Effector memory CD8-positive, alpha-beta T cell (primary cell): ENCODE data around the gene ZNF202.

Source experiments
- ATAC-seq: fragments of 150-1000 bp; cut with Tn5 transposase; replicated peaks from 2 replicates; pipeline ENCODE4 v1.10.0; 2021; ENCODE audit warnings: mild to moderate bottlenecking, moderate library complexity
- DNase-seq, 3 experiments: peaks; one replicate each; pipeline ENCODE4 v3.0.0; 2021
- H3K27ac Mint-ChIP-seq, 2 donors: one replicate each; pipeline ENCODE4 v1.8.0; 2022; ENCODE audit warnings: mild to moderate bottlenecking in 2 of 2, mixed read lengths in 2 of 2, moderate library complexity in 2 of 2
- H3K27me3 Mint-ChIP-seq, 2 donors: one replicate each; pipeline ENCODE4 v1.8.0; 2022; ENCODE audit warnings: mixed read lengths in 2 of 2
- H3K36me3 Mint-ChIP-seq: one replicate; pipeline ENCODE4 v1.8.0; 2022; ENCODE audit warnings: mild to moderate bottlenecking, moderate library complexity, mixed read lengths; ENCODE audit not compliant: insufficient read depth
- H3K4me1 Mint-ChIP-seq, 2 donors: one replicate each; pipeline ENCODE4 v1.8.0; 2022; ENCODE audit warnings: low read depth in 2 of 2, mixed read lengths in 2 of 2
- H3K4me3 Mint-ChIP-seq, 2 donors: one replicate each; pipeline ENCODE4 v1.8.0; 2022; ENCODE audit warnings: mild to moderate bottlenecking in 2 of 2, mixed read lengths in 2 of 2, moderate library complexity in 2 of 2
- H3K9me3 Mint-ChIP-seq, 2 donors: one replicate each; pipeline ENCODE4 v1.8.0; 2022; ENCODE audit warnings: mixed read lengths in 2 of 2
- total RNA-seq, 9 experiments: gene quantifications; one replicate each; lab custom pipeline; 2026; lab: John Stamatoyannopoulos, UW

Gene ZNF202
- 9.4 to 53.0 (median 34.1) reads per million in 9 experiments for total RNA-seq

DNA sequence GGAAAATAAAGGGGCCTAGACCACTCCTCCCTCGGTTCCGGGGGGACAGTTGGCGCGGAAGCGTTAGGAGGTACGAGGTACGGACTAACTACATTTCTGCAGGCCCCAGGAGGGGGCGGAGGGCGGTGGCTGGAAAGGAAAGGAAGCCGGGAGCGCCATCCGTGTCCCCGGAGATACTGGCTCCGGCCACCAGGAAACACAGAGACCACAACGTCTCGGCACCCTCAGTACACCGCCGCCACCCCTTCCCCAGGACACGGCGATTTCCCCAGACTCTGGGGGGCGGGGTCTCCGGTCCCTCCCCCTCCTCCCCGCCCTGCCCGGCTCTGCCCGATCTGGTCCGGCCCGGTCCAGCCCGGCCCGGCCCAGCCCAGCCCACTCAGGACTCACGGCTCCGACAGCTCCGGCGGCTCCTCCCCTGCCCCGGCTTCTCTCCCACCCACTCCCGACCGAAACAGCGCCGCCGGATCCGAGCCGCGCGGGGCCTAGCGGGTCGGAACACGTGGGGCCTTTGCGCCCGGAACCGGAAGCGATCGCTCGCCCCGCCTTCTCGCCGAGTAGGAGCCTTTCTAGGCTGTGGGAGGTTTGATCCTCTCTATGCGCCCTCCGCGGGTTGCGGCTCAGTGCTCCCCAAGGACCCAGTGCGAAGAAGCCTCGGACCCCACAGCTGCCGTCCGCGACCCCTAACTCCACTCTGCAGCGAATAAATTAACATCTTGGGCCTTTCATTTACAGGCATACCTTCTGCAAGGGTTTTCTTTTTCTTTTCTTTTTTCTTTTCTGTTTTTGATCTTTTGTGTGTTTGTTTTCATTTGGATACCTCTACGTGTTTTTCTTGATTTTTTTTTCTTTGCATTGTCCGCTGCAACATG is at the start of gene ZNF202:
ZNF202 (minus strand) TSS at position 502 of the 872 bp plus-strand sequence. CDS start 10,772 bp downstream, outside the sequence.
- DNase-seq, result peak; percentile 88 to 89 (median 88)
- Mint-ChIP-seq H3K9me3 (no peaks in the 10 kb centered on the region), H3K27me3 (peaks cover 0 to 7% of the 10 kb centered on the region in 2 donors), H3K4me1 (peaks cover 26 to 38% of the 10 kb centered on the region in 2 donors), H3K4me3 (peak within 1 kb of the TSS; percentile 86 to 96), H3K36me3 (peaks cover 9% of the 10 kb centered on the region), H3K27ac (peak within 1 kb of the TSS; percentile 85 to 91)
- peak; percentile 96 for ATAC-seq

DNA sequence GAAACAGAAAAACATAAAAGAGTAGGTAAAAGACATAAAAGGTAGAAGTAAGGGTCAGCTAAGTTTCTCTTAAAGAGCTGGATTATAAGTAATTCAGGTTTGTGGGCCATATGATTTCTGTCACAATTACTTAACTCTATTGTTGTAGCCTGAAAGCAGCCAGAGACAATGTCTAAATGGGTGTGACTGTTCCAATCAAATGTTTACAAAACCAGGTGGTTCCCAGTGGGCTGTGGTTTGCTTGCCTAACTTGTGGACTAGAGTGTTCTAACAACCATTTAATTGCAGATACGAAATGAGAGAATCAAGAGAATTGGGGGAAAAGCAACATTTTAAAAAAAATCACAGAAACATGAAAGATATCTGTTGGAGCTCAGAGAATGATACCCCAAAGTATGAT is 42.1 kb upstream of the ZNF202 start:
- no peak overlapping the region for H3K27ac Mint-ChIP-seq

GRCh38 chr11:123778511-123778910 is 37.1 kb upstream of the ZNF202 start:
- Mint-ChIP-seq H3K4me3 (no peak overlapping the region), H3K4me1 (no peaks in the 10 kb centered on the region), H3K9me3 (no peaks in the 10 kb centered on the region), H3K27ac (no peak overlapping the region), H3K27me3 (peaks cover 18 to 27% of the 10 kb centered on the region in 2 donors), H3K36me3 (no peaks in the 10 kb centered on the region)
- ATAC-seq, result no peak
- no peak for DNase-seq

More for the DNA sequence above, 42.1 kb upstream of the ZNF202 start:
- Mint-ChIP-seq H3K4me1 (no peaks in the 10 kb centered on the region), H3K36me3 (no peaks in the 10 kb centered on the region), H3K27me3 (peaks cover 10 to 32% of the 10 kb centered on the region in 2 donors), H3K4me3 (no peak overlapping the region), H3K9me3 (no peaks in the 10 kb centered on the region)
- DNase-seq (no peak), ATAC-seq (no peak)

- ATAC-seq, result no peak
- H3K27ac Mint-ChIP-seq, result no peak overlapping the region
- peaks cover 18 to 21% of the 10 kb centered on the region in 2 donors for H3K27me3 Mint-ChIP-seq
- H3K9me3 Mint-ChIP-seq, result no peaks in the 10 kb centered on the region
- H3K4me3 Mint-ChIP-seq, result no peak overlapping the region
- H3K4me1 Mint-ChIP-seq, result no peaks in the 10 kb centered on the region
- no peaks in the 10 kb centered on the region for H3K36me3 Mint-ChIP-seq
- no peak for DNase-seq
These were observed 34.5 kb upstream of the ZNF202 start for GRCh38 chr11:123775715-123776549.

GRCh38 chr11:123775289-123775688 is 33.8 kb upstream of the ZNF202 start:
- Mint-ChIP-seq H3K4me3 (no peak overlapping the region), H3K36me3 (no peaks in the 10 kb centered on the region), H3K9me3 (no peaks in the 10 kb centered on the region), H3K4me1 (no peaks in the 10 kb centered on the region), H3K27ac (no peak overlapping the region), H3K27me3 (peaks cover 18% of the 10 kb centered on the region in 2 donors)
- no peak for DNase-seq
- ATAC-seq, result no peak

- Mint-ChIP-seq H3K4me1 (no peaks in the 10 kb centered on the region), H3K9me3 (no peaks in the 10 kb centered on the region)
- no peak for ATAC-seq
These were observed 32.5 kb upstream of the ZNF202 start for GRCh38 chr11:123773959-123774358.

DNA sequence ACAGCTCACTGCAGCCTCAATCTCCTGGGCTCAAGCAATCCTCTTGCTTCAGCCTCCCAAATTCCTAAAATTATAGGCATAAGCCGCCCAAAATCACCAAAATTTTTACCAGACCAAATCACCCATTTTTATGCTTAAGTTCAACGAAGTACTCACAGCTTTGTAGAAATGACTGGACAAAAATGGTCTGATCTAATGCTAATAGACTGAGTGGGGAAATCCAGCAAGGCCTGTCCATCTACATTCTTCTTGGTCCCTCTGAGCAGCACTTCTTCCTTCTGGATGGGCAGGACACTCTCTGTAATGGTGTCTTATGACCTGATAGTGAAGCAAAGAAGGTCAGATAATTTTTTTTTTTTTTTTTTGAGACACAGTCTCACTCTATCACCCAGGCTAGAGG is 31.6 kb upstream of the ZNF202 start:
- Mint-ChIP-seq H3K4me3 (no peak overlapping the region), H3K36me3 (no peaks in the 10 kb centered on the region), H3K27me3 (peaks cover 8 to 12% of the 10 kb centered on the region in 2 donors), H3K27ac (no peak overlapping the region), H3K4me1 (no peaks in the 10 kb centered on the region), H3K9me3 (no peaks in the 10 kb centered on the region)
- ATAC-seq, result no peak
- no peak for DNase-seq

More at GRCh38 chr11:123773959-123774358, 32.5 kb upstream of the ZNF202 start:
- DNase-seq, result no peak
- Mint-ChIP-seq H3K4me3 (no peak overlapping the region), H3K27me3 (peaks cover 12 to 13% of the 10 kb centered on the region in 2 donors), H3K27ac (no peak overlapping the region), H3K36me3 (no peaks in the 10 kb centered on the region)

GRCh38 chr11:123771664-123772063 is 30.2 kb upstream of the ZNF202 start:
- H3K27ac Mint-ChIP-seq, result no peak overlapping the region
- no peak overlapping the region for H3K4me3 Mint-ChIP-seq
- H3K9me3 Mint-ChIP-seq, result no peaks in the 10 kb centered on the region
- H3K36me3 Mint-ChIP-seq, result no peaks in the 10 kb centered on the region
- H3K27me3 Mint-ChIP-seq, result peaks cover 9 to 12% of the 10 kb centered on the region in 2 donors
- DNase-seq, result no peak
- H3K4me1 Mint-ChIP-seq, result no peaks in the 10 kb centered on the region
- ATAC-seq, result no peak

- no peaks in the 10 kb centered on the region for H3K36me3 Mint-ChIP-seq
- H3K27me3 Mint-ChIP-seq, result peaks cover 9 to 19% of the 10 kb centered on the region in 2 donors
- DNase-seq, result no peak
- H3K4me3 Mint-ChIP-seq, result no peak overlapping the region
- ATAC-seq, result no peak
- H3K27ac Mint-ChIP-seq, result no peak overlapping the region
- no peaks in the 10 kb centered on the region for H3K9me3 Mint-ChIP-seq
- H3K4me1 Mint-ChIP-seq, result no peaks in the 10 kb centered on the region
These were observed 29.3 kb upstream of the ZNF202 start for GRCh38 chr11:123770712-123771111.

DNA sequence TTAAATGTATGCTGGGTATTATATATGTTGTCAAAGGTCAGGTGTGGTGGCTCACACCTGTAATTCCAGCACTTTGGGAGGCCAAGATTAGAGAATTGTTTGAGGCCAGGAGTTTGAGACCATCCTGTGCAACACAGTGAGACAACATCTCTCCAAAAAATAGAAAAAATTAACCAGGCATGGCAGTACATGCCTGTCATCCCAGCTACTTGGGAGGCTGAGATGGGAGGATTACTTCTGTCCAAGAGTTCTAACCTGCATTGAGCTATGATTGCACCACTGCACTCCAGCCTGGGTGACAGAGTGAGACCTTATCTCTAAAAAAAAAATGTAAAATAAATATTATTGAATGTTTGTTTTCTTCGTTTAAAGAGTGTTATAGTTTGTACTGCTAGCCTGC is 24.1 kb upstream of the ZNF202 start:
- H3K27ac Mint-ChIP-seq, result no peak overlapping the region
- H3K9me3 Mint-ChIP-seq, result peaks cover 3 to 8% of the 10 kb centered on the region in 2 donors

GRCh38 chr11:123762422-123762821 is 21.0 kb upstream of the ZNF202 start:
- no peak for ATAC-seq
- H3K4me1 Mint-ChIP-seq, result no peaks in the 10 kb centered on the region

More for the DNA sequence above, 24.1 kb upstream of the ZNF202 start:
- no peaks in the 10 kb centered on the region for H3K4me1 Mint-ChIP-seq
- H3K27me3 Mint-ChIP-seq, result peaks cover 19% of the 10 kb centered on the region in 2 donors
- H3K36me3 Mint-ChIP-seq, result no peaks in the 10 kb centered on the region
- H3K4me3 Mint-ChIP-seq, result no peak overlapping the region
- DNase-seq (no peak), ATAC-seq (no peak)

GRCh38 chr11:123760894-123761293 is 19.4 kb upstream of the ZNF202 start:
- Mint-ChIP-seq H3K9me3 (peaks cover 3 to 8% of the 10 kb centered on the region in 2 donors), H3K4me1 (no peaks in the 10 kb centered on the region), H3K36me3 (no peaks in the 10 kb centered on the region), H3K27me3 (peaks cover 10 to 29% of the 10 kb centered on the region in 2 donors), H3K27ac (no peak overlapping the region), H3K4me3 (no peak overlapping the region)
- ATAC-seq (no peak), DNase-seq (no peak)

More at GRCh38 chr11:123762422-123762821, 21.0 kb upstream of the ZNF202 start:
- Mint-ChIP-seq H3K27me3 (peaks cover 10 to 22% of the 10 kb centered on the region in 2 donors), H3K36me3 (no peaks in the 10 kb centered on the region), H3K27ac (no peak overlapping the region), H3K9me3 (peaks cover 3 to 8% of the 10 kb centered on the region in 2 donors), H3K4me3 (no peak overlapping the region)
- DNase-seq, result no peak

DNA sequence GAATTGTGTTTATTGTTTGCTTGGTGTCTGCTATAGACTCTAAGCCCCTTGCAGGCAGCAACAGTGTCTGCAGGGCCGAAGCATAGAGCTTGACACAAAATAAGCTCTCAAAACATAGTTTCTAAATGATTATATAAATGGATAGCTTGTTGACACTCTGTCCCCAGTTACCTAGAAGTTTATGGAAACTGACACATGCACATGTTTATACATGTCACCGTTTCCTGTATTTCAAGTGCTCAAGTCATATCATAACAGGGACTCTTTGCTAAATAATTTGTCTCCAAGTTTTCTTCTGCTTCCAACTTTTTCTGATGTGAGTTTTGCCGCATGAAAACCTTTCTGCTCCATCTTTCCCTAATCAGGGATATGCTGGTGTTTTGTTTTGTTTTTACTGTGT is 16.5 kb upstream of the ZNF202 start:
- Mint-ChIP-seq H3K36me3 (no peaks in the 10 kb centered on the region), H3K4me1 (no peaks in the 10 kb centered on the region), H3K9me3 (peaks cover 3 to 8% of the 10 kb centered on the region in 2 donors), H3K27me3 (peaks cover 22 to 41% of the 10 kb centered on the region in 2 donors), H3K4me3 (no peak overlapping the region), H3K27ac (no peak overlapping the region)
- DNase-seq (no peak), ATAC-seq (no peak)
